OCI-M2 (cell line): ENCODE measurements around the gene THAP2.
"Not testable (repeated sequence)": the region's sequence is repeated elsewhere in the genome, so short reads cannot be mapped to it uniquely, and the experiment has no call there.

ENCODE experiments used
- DNase-seq: peaks from one replicate; lab custom pipeline; 2025; ENCODE audit not compliant: unreplicated experiment; lab: John Stamatoyannopoulos, UW

Gene THAP2

DNA sequence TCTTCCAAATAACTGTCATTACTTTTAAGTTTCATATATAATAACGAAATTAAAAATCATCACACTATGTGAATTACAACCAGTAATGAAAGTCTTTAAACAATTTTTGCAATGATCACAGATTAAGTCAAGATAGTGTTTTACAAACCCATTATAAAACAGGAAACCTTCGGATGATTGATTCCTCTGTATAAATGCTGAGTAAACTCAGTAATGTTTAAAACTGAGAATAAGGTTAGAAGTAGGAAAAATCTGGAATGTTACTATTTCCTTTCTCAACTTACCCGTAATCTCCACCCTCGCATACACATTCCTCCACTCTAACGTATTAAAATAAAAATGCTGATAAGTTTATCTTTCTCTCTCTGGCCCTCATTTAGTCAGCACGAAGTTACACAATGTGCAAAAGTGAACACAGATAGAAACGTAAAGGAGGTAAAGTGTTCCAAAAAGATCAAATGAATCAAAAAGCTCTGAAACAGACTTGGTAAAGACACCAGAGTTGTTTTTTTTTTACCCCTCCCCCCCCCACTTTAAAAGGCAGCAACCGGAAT is 2.0 kb upstream of the THAP2 start:
- DNase-seq = no peak

DNA sequence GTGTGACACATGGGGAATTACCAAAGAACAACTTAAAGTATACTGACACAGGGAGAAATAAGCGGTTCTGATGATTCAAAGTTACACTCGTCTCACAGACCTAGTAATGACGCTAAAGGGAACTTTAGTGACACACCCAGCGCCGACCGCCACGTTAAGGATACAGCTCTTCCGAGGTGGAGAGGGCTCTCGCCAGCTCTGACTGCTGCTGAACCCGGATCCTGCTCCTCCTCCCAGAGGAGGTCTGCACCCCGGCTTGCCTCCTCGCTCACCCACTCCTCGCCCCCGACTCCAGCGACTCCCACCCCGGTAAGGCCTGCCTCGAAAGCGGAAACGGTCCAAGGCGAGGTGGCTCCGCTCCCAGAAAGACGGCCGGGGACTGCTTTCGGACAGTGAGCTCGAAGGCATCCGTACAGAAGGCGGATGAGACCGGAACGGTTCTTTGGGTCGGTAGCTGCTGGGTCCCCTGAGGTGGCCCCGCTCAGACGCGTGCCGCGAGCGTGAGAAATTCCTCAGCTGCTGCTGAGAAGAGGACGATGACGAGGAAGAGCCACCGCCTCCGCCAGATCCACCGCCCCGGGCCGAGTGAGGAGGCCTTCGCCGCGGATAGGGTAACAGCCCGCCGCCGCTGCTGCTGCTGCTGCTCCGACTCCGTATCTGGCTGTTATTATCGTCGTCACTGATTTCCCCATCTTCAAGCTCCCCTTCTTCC is 1.1 kb upstream of the THAP2 start:
- no peak for DNase-seq

- DNase-seq = no peak
Measured at GRCh38 chr12:71664411-71665089, 449 bp downstream of the THAP2 start.

GRCh38 chr12:71665090-71665463 is 976 bp downstream of the THAP2 start:
- no peak for DNase-seq

DNA sequence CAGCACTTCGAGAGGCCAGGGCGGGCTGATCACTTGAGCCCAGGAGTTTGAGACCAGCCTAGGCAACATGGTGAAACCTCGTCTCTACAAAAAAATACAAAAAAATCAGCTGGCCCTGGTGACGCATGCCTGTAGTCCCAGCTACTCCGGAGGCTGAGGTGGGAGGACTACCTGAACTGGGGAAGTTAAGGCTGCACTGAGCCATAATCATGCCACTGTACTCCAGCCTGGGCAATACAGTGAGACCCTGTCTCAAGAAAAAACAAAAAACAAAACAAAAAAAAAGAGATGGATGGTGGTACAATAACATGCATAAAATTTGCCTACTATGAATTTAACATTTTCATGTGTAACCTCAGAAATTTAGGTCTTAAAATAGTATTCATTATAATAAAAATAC is 2.2 kb downstream of the THAP2 start:
- DNase-seq = no peak

- no peak for DNase-seq
Measured at GRCh38 chr12:71671311-71671710, 7.2 kb downstream of the THAP2 start.

DNA sequence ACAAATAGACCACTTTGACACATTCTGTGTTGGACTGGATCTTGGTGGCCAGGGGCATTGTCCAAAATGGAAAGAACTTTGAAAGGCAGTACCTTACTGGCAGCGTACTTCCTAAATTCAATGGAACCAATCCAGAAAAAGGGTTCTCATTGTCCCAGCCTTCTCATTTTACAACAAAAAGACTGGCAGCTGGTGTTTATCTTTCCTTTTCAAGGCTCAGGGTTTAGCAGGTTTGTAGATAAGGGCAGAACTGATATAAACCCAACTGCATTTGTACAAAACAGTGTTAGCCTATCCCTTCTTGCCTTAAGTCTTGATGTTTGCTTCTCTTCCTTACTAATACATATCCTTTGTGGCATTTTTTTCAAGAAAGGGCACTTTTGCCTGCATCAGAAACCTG is 7.7 kb downstream of the THAP2 start:
- no peak for DNase-seq

DNA sequence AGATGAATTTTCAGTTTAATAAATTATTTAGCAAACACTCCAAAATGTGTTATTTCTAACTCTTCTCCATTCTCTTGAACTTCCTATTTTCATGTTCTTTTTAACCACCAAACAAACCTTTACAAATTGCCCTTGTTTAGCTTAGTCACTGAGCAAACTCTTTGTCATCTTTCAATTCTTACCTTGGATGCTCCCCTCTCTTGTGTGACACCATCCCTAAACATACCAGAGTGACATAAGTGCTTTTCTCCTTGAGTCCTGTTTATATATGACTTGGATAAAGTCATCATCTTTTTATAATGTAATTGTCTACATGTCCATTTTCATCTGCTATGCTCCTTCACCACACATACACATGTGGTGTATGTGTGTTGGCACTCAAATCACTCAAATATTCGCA is 18.4 kb downstream of the THAP2 start:
- DNase-seq = no peak

DNA sequence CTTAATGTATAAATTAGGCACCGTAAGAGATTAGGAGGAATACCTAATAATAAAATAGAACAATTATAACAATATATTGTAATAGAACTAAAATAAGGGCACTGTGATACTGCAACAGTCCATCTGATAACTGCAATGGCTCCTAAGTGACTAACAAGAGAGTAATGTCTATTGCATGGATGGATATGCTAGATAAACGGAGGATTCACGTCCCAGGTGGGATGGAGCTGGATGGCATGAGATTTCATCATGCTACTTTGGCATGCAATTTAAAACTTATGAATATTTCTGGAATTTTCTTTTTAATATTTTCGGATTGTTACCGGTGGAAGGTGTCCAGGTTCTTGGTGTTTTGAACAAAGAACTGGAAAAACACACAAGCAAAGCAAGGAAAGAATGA is 19.5 kb downstream of the THAP2 start:
- DNase-seq = no peak

GRCh38 chr12:71684081-71684480 is 20.0 kb downstream of the THAP2 start:
- no peak for DNase-seq

GRCh38 chr12:71685312-71685906 is 21.3 kb downstream of the THAP2 start:
- no peak for DNase-seq

DNA sequence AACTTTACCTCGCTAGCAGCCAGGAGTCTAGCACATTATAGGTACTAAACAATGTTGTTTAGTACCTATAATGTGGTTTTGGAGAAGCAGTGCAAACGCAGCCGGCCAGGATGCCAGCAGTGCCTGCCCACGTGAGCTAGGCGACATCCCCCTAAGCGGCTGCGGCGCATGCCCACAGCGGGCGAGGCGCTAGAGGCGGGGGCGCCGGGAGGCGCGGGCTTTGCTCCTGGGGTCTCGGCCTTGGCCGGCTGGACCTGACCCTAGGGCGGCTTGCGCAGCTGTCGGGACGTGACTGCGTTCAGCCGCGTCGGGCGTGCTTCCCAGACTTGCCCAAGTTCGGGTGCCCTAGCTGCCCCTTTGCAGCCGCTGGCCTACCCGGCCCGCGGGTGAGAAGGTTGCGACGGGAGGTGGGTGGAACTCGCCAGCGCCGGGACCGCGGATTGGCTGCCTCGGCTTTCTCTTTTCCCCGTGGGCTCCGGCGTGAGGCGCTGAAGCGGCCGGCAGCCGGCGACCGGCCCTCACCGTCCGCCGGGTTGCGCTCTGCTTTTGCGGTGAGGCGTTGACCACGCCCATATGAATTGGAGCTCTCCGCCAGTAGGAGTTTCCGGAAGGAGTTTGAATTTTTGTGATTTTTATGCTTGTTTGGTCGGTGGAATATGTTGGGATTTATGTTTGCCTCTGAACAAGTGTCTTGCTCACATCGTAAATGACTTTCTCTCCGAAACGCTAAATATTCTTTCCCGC is 22.0 kb downstream of the THAP2 start, which contains the start of gene TMEM19:
Gene TMEM19, plus strand, starts transcription at position 169 of the 744 bp plus-strand sequence. CDS start 599 bp downstream, outside the sequence.
- DNase-seq = peak; percentile 64

- DNase-seq = no peak
Measured at GRCh38 chr12:71686658-71687025, 22.5 kb downstream of the THAP2 start.

DNA sequence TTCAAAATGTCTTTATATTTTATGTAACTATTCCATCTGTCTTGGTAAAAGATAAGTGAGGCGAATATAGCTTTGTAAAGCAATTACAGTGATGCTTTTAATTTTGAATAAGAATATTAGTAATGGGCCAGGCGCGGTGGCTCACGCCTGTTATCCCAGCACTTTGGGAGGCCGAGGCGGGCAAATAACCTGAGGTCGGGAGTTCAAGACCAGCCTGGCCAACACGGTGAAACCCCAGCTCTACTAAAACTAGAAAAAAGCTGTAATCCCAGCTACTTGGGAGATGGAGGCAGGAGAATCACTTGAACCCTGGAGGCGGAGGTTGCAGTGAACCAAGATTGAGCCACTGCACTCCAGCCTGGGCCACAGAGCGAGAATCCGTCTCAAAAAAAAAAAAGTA is 23.1 kb downstream of the THAP2 start:
- DNase-seq = not testable (repeated sequence)

DNA sequence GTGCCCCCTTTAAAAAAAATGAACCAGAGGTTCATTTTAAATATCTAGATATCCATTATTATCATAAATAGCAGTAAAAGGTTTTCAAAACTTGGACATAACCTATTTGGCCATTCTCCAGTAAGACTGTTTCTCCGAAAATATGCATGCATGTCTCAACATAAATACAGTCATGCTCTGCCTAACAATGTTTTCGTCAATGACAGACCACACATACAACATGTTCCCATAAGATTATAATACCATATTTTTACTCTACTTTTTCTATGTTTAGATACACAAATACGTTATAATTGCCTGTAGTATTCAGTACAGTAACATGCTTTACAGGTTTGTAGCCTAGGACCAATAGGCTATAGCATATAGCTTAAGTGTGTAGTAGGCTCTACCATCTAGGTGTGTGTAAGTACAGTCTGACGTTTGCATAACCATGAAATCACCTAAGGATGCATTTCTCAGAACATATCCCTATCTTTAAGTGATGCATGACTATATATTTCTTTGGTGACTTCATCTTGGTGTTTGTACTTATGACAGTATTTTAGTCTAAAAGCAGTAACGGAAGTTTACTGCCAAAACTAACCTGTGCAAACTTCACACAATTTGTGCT is 25.0 kb downstream of the THAP2 start:
- no peak for DNase-seq

- DNase-seq = no peak
Measured at GRCh38 chr12:71691504-71692129, 27.5 kb downstream of the THAP2 start.

GRCh38 chr12:71693126-71693525 is 29.0 kb downstream of the THAP2 start:
- DNase-seq = no peak

- not testable (repeated sequence) for DNase-seq
Measured at GRCh38 chr12:71693651-71694050, 29.6 kb downstream of the THAP2 start.

DNA sequence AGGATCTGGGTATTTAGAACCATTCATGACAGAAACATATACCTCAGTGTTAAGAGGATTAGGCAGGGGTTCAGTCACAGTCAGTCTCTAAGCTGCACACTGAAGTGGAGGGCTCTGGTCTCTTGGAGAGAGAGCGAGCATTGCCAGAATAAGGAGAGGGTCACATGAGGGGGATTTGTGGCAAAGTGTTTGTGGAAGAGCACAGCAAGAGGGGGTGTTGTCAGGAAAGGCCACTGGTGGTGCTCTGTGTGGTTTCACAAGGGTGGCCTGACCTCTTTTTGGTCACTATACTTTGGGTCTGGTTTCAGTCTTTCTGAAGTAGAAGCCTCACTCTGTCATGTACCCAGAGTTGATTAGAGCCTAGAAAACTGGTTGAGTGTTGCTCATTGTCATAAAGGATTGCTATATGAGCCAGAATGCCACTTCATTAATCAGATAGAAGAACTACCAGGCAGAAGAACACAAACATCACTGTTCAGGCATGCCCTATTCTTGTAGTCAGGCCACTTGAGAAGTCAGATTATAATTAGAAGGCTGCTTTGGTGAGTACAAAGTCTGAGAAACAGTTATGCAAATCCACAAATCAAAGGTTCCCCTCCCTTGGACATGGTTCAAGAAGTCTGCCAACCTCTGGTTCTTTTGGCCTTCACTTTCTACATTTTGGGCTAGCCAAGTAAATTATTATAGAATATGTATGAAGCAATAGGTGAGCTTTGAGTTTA is 30.2 kb downstream of the THAP2 start:
- DNase-seq = no peak

DNA sequence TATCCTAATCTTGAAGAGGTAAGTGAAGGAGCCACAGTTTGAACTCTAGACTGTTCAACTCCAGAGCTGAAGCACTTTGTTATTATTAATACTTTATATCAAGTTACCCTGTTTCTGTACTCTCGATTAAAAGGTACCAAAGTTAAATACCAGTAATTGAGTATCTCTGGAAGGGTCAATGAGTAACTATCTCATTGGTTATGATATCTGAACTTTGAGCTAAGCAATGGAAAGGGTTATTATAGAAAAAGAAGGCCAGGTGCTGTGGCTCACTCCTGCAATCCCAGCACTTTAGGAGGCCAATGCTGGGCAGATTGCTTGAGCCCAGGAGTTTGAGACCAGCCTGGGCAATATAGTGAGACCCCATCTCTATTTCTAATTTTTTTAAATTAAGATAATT is 31.7 kb downstream of the THAP2 start:
- DNase-seq = no peak
